Central memory CD4-positive, alpha-beta T cell (primary cell): ENCODE measurements around the gene UBR7.
"Not testable (repeated sequence)": the region's sequence is repeated elsewhere in the genome, so short reads cannot be mapped to it uniquely, and the experiment has no call there.

ENCODE experiments used
- DNase-seq: peaks from one replicate; pipeline ENCODE4 v3.0.0; 2022

The UBR7 gene

GRCh38 chr14:93195316-93195999 lies 11.6 kb upstream of the UBR7 start:
- no peak for DNase-seq

- no peak for DNase-seq
These were observed 8.0 kb upstream of the UBR7 start for GRCh38 chr14:93199031-93199430.

- no peak for DNase-seq
These were observed 6.5 kb upstream of the UBR7 start for GRCh38 chr14:93200553-93200952.

GRCh38 chr14:93201155-93201704 lies 5.8 kb upstream of the UBR7 start:
- no peak for DNase-seq

- peak; percentile 23 for DNase-seq
These were observed 632 bp downstream of the UBR7 start for GRCh38 chr14:93207468-93208308.

GRCh38 chr14:93212432-93212831 lies 5.4 kb downstream of the UBR7 start:
- DNase-seq, result no peak

- no peak for DNase-seq
These were observed 7.5 kb downstream of the UBR7 start for GRCh38 chr14:93214598-93214997.

GRCh38 chr14:93219103-93219726 lies 12.2 kb downstream of the UBR7 start:
- peak; percentile 44 for DNase-seq

GRCh38 chr14:93220509-93220908 lies 13.5 kb downstream of the UBR7 start:
- DNase-seq, result no peak

- DNase-seq, result no peak
These were observed 16.5 kb downstream of the UBR7 start for GRCh38 chr14:93223565-93223964.

GRCh38 chr14:93228550-93228949 lies 21.5 kb downstream of the UBR7 start:
- DNase-seq, result no peak

- DNase-seq, result no peak
These were observed 23.5 kb downstream of the UBR7 start for GRCh38 chr14:93230539-93230938.

- no peak for DNase-seq
These were observed 24.3 kb downstream of the UBR7 start for GRCh38 chr14:93231129-93231979.

GRCh38 chr14:93232159-93232558 lies 25.1 kb downstream of the UBR7 start:
- DNase-seq, result no peak

- DNase-seq, result not testable (repeated sequence)
These were observed 26.0 kb downstream of the UBR7 start for GRCh38 chr14:93233078-93233477.

- no peak for DNase-seq
These were observed 27.7 kb downstream of the UBR7 start for GRCh38 chr14:93234798-93235197.

- DNase-seq, result no peak
These were observed 33.0 kb downstream of the UBR7 start for GRCh38 chr14:93239869-93240677.

- no peak for DNase-seq
These were observed 33.6 kb downstream of the UBR7 start for GRCh38 chr14:93240678-93241000.

- no peak for DNase-seq
These were observed 38.8 kb downstream of the UBR7 start for GRCh38 chr14:93245764-93246420.

GRCh38 chr14:93246534-93246933 lies 39.5 kb downstream of the UBR7 start:
- DNase-seq, result no peak
